Measurements from ENCODE around the gene DNAJA1.

DNA sequence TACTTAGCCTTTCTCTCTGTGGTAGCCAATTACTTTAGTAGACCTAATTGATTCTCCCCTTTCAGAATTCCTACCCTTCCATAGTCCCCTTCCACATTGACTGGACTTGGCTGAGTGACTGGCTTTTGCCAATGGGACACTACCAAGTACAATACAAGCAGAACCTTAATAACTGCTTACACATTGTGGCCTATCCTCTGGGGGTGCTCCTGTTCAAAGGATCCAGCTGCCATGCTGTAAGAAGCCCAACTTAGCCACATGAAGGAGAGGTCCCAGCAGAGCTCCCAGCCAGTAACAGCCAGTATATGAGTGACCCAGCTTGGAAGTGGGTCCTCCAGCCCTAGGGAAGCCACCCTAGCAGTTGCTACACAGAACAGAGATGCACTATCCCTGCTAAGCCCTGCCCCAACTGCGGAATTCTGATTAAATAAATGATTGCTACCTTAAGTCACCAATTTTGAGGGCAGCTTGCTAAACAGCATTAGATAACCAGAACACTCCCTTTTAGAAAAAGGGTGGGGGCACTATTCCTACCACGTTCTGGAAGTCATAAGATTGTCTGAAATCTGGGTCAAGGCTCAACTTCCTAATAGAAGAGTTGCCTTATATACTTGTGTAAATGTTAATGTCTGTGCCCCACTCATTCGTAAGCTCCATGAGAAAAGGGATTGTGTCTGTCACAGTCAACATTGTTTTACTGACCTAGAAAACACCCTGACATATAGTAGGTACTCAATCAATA, 12.6 kb upstream of the DNAJA1 start:
- TF ChIP-seq CTCF (IDR thresholded peaks at IDR 0.05; ENCODE audit: poor library complexity), result no peak
- no peak for TF ChIP-seq EZH2 (IDR thresholded peaks at IDR 0.05; ENCODE audit: borderline replicate concordance)

Measured in hepatocyte (in vitro differentiated cells).